ENCODE measurements around the gene HSPA12B. TPM values are rescaled to one million over a fixed set of nuclear protein-coding genes. Genes with fewer than 3 reads are reported as not detected.

Gene HSPA12B
- total RNA-seq, 1 experiment from 2014 or later = not detected

GRCh38 chr20:3777381-3777715, 44.9 kb downstream of the HSPA12B start:
- peaks cover 12% of the 10 kb centered on the region for H3K27me3 ChIP-seq (replicated peaks; ENCODE audit: insufficient read depth, low read depth, low read length, poor library complexity)
- H3K27ac ChIP-seq (ENCODE audit: low read depth, low read length, poor library complexity, severe bottlenecking) = no peak overlapping the region
- POLR2A ChIA-PET (ENCODE audit: low non-redundant PET) = no interaction called here
- no peaks in the 10 kb centered on the region for H3K9me3 ChIP-seq (ENCODE audit: low read depth, low read length, poor library complexity, severe bottlenecking)
- intact Hi-C loops (cut with micrococcal nuclease; ENCODE audit: unreplicated experiment) = no loop called here
- no peak for DNase-seq (ENCODE audit: low spot score)
- peak overlapping the region; percentile 47 for H3K4me3 ChIP-seq (ENCODE audit: low read depth, low read length, poor library complexity, severe bottlenecking)
- no peaks in the 10 kb centered on the region for H3K36me3 ChIP-seq (ENCODE audit: insufficient read depth, low read length, poor library complexity, severe bottlenecking)
- peaks cover 16% of the 10 kb centered on the region for H3K4me1 ChIP-seq (ENCODE audit: insufficient read depth, low read length, poor library complexity, severe bottlenecking)
- BruUV-seq (replicated peaks) = no TSS peak
- TF ChIP-seq EZH2 (IDR thresholded peaks at IDR 0.05; ENCODE audit: borderline replicate concordance, low read depth, low read length, poor library complexity, severe bottlenecking) (no peak), CTCF (conservative IDR thresholded peaks at IDR 0.05; ENCODE audit: low read depth, low read length) (no peak)
- CTCF ChIA-PET = no interaction called here

- DNase-seq (ENCODE audit: low spot score) = peak; percentile 79
- intact Hi-C loops (cut with micrococcal nuclease; ENCODE audit: unreplicated experiment) = no loop called here
- H3K36me3 ChIP-seq (ENCODE audit: insufficient read depth, low read length, poor library complexity, severe bottlenecking) = no peaks in the 10 kb centered on the region
- peaks cover 12% of the 10 kb centered on the region for H3K27me3 ChIP-seq (replicated peaks; ENCODE audit: insufficient read depth, low read depth, low read length, poor library complexity)
- ChIA-PET CTCF (interaction anchor here (0.8 kb wide), 1 partner anchor 9 kb away, joined by 3 read pairs; no protein-coding TSS in a partner anchor), POLR2A (ENCODE audit: low non-redundant PET) (no interaction called here)
- TF ChIP-seq CTCF (conservative IDR thresholded peaks at IDR 0.05; ENCODE audit: low read depth, low read length) (no peak), EZH2 (IDR thresholded peaks at IDR 0.05; ENCODE audit: borderline replicate concordance, low read depth, low read length, poor library complexity, severe bottlenecking) (no peak)
- H3K9me3 ChIP-seq (ENCODE audit: low read depth, low read length, poor library complexity, severe bottlenecking) = no peaks in the 10 kb centered on the region
- no peak overlapping the region for H3K27ac ChIP-seq (ENCODE audit: low read depth, low read length, poor library complexity, severe bottlenecking)
- peak overlapping the region; percentile 47 for H3K4me3 ChIP-seq (ENCODE audit: low read depth, low read length, poor library complexity, severe bottlenecking)
- H3K4me1 ChIP-seq (ENCODE audit: insufficient read depth, low read length, poor library complexity, severe bottlenecking) = peaks cover 16% of the 10 kb centered on the region
- no TSS peak for BruUV-seq (replicated peaks)
Observed at GRCh38 chr20:3777716-3778629, 45.5 kb downstream of the HSPA12B start.

- no peaks in the 10 kb centered on the region for H3K9me3 ChIP-seq (ENCODE audit: low read depth, low read length, poor library complexity, severe bottlenecking)
- CTCF ChIA-PET = no interaction called here
- no peak for TF ChIP-seq EZH2 (IDR thresholded peaks at IDR 0.05; ENCODE audit: borderline replicate concordance, low read depth, low read length, poor library complexity, severe bottlenecking)
- no peak for TF ChIP-seq CTCF (conservative IDR thresholded peaks at IDR 0.05; ENCODE audit: low read depth, low read length)
- H3K27ac ChIP-seq (ENCODE audit: low read depth, low read length, poor library complexity, severe bottlenecking) = no peak overlapping the region
- no peaks in the 10 kb centered on the region for H3K36me3 ChIP-seq (ENCODE audit: insufficient read depth, low read length, poor library complexity, severe bottlenecking)
- no TSS peak for BruUV-seq (replicated peaks)
- intact Hi-C loops (cut with micrococcal nuclease; ENCODE audit: unreplicated experiment) = no loop called here
- no peak for DNase-seq (ENCODE audit: low spot score)
- peaks cover 12% of the 10 kb centered on the region for H3K27me3 ChIP-seq (replicated peaks; ENCODE audit: insufficient read depth, low read depth, low read length, poor library complexity)
- POLR2A ChIA-PET (ENCODE audit: low non-redundant PET) = no interaction called here
- peak overlapping the region; percentile 47 for H3K4me3 ChIP-seq (ENCODE audit: low read depth, low read length, poor library complexity, severe bottlenecking)
- peaks cover 22% of the 10 kb centered on the region for H3K4me1 ChIP-seq (ENCODE audit: insufficient read depth, low read length, poor library complexity, severe bottlenecking)
Observed at GRCh38 chr20:3778976-3779375, 46.5 kb downstream of the HSPA12B start.

Data from A673 (cell line).